Activated naive CD4-positive, alpha-beta T cell treated with Interleukin-2 at 50 U/mL for 16 hours (primary cell): Measurements from ENCODE around the gene MAP2K5.
"Not testable (repeated sequence)": the region's sequence is repeated elsewhere in the genome, so short reads cannot be mapped to it uniquely, and the experiment has no call there.

Source experiments
- DNase-seq: peaks from one replicate; pipeline ENCODE4 v3.0.0-alpha.2; 2020

Gene MAP2K5

GRCh38 chr15:67605871-67606270 is 63.4 kb downstream of the MAP2K5 start:
- DNase-seq, result no peak

- DNase-seq, result no peak
Measured at GRCh38 chr15:67606742-67607141, 64.2 kb downstream of the MAP2K5 start.

GRCh38 chr15:67607329-67607728 is 64.8 kb downstream of the MAP2K5 start:
- no peak for DNase-seq

- no peak for DNase-seq
Measured at GRCh38 chr15:67607959-67608637, 65.6 kb downstream of the MAP2K5 start.

GRCh38 chr15:67608638-67608959 is 66.1 kb downstream of the MAP2K5 start:
- no peak for DNase-seq

- DNase-seq, result no peak
Measured at GRCh38 chr15:67611370-67612369, 69.2 kb downstream of the MAP2K5 start.

- DNase-seq, result no peak
Measured at GRCh38 chr15:67613211-67613610, 70.7 kb downstream of the MAP2K5 start.

- DNase-seq, result no peak
Measured at GRCh38 chr15:67613708-67614107, 71.2 kb downstream of the MAP2K5 start.

- DNase-seq, result not testable (repeated sequence)
Measured at GRCh38 chr15:67615131-67615534, 72.6 kb downstream of the MAP2K5 start.

GRCh38 chr15:67618297-67618696 is 75.8 kb downstream of the MAP2K5 start:
- no peak for DNase-seq

- DNase-seq, result no peak
Measured at GRCh38 chr15:67622110-67622509, 79.6 kb downstream of the MAP2K5 start.

GRCh38 chr15:67632261-67632660 is 89.8 kb downstream of the MAP2K5 start:
- no peak for DNase-seq

GRCh38 chr15:67635950-67636349 is 93.4 kb downstream of the MAP2K5 start:
- not testable (repeated sequence) for DNase-seq

GRCh38 chr15:67639591-67639990 is 97.1 kb downstream of the MAP2K5 start:
- no peak for DNase-seq

- no peak for DNase-seq
Measured at GRCh38 chr15:67641453-67641852, 99.0 kb downstream of the MAP2K5 start.

- no peak for DNase-seq
Measured at GRCh38 chr15:67646847-67647246, 104.3 kb downstream of the MAP2K5 start.

GRCh38 chr15:67652586-67652985 is 110.1 kb downstream of the MAP2K5 start:
- DNase-seq, result no peak

- no peak for DNase-seq
Measured at GRCh38 chr15:67660446-67660845, 117.9 kb downstream of the MAP2K5 start.

- DNase-seq, result no peak
Measured at GRCh38 chr15:67660874-67661606, 118.5 kb downstream of the MAP2K5 start.

- no peak for DNase-seq
Measured at GRCh38 chr15:67670647-67671305, 128.3 kb downstream of the MAP2K5 start.

- not testable (repeated sequence) for DNase-seq
Measured at GRCh38 chr15:67672834-67673233, 130.3 kb downstream of the MAP2K5 start.

GRCh38 chr15:67674983-67675382 is 132.5 kb downstream of the MAP2K5 start:
- DNase-seq, result no peak

GRCh38 chr15:67678089-67678488 is 135.6 kb downstream of the MAP2K5 start:
- no peak for DNase-seq
